Activated naive CD8-positive, alpha-beta T cell treated with anti-CD3 and anti-CD28 coated beads, Interleukin-2, amount 10 ng/mL, durations not matched to agents 7 days and 5 days (primary cell): Measurements from ENCODE around the gene COL19A1. TPM values are rescaled to one million over a fixed set of nuclear protein-coding genes. Genes with fewer than 3 reads are reported as not detected.

ENCODE experiments used
- ATAC-seq: fragments of 150-1000 bp; cut with Tn5 transposase; one replicate; pipeline ENCODE4 v1.10.0; 2021; ENCODE audit warnings: low read depth, moderate library complexity
- POLR2A ChIA-PET: fragments of 350-600 bp; sonication (Branson Sonifier 250); formaldehyde crosslinking; loops from one replicate; lab custom pipeline; 2021; ENCODE audit warnings: antibody characterized with exemption; lab: Charles Lee
- DNase-seq: peaks from one replicate; pipeline ENCODE4 v3.0.0; 2021
- H3K27ac Mint-ChIP-seq: one replicate; pipeline ENCODE4 v1.8.0; 2022; ENCODE audit warnings: mild to moderate bottlenecking, mixed read lengths
- H3K27me3 Mint-ChIP-seq: one replicate; pipeline ENCODE4 v1.8.0; 2022; ENCODE audit warnings: mild to moderate bottlenecking, moderate library complexity, mixed read lengths
- H3K36me3 Mint-ChIP-seq: one replicate; pipeline ENCODE4 v1.8.0; 2021; ENCODE audit warnings: mild to moderate bottlenecking, mixed read lengths
- H3K4me1 Mint-ChIP-seq: one replicate; pipeline ENCODE4 v1.8.0; 2021; ENCODE audit warnings: mixed read lengths
- H3K4me3 Mint-ChIP-seq: one replicate; pipeline ENCODE4 v1.8.0; 2022; ENCODE audit warnings: mild to moderate bottlenecking, moderate library complexity, mixed read lengths
- H3K9me3 Mint-ChIP-seq: one replicate; pipeline ENCODE4 v1.8.0; 2021; ENCODE audit warnings: mixed read lengths
- total RNA-seq, 2 experiments: library from RNA; stranded (reverse); gene quantifications; one replicate each; pipeline ENCODE4 v1.2.3, GENCODE V29; 2021

Gene COL19A1
- total RNA-seq, 2 experiments from 2014 or later: 0.06 TPM

- Mint-ChIP-seq H3K36me3 (no peaks in the 10 kb centered on the region), H3K4me3 (no peak overlapping the region), H3K27me3 (peaks cover 3% of the 10 kb centered on the region), H3K27ac (no peak overlapping the region), H3K4me1 (no peaks in the 10 kb centered on the region), H3K9me3 (no peaks in the 10 kb centered on the region)
- no peak for ATAC-seq
- DNase-seq: no peak
- POLR2A ChIA-PET: no interaction called here
Measured at GRCh38 chr6:70180901-70181599, 314.7 kb downstream of the COL19A1 start.

- Mint-ChIP-seq H3K27me3 (no peaks in the 10 kb centered on the region), H3K4me1 (no peaks in the 10 kb centered on the region), H3K36me3 (no peaks in the 10 kb centered on the region), H3K9me3 (no peaks in the 10 kb centered on the region), H3K4me3 (no peak overlapping the region), H3K27ac (no peak overlapping the region)
- no peak for DNase-seq
- POLR2A ChIA-PET: no interaction called here
- ATAC-seq: no peak
Measured at GRCh38 chr6:70183538-70183937, 317.2 kb downstream of the COL19A1 start.

GRCh38 chr6:70184723-70185122, 318.4 kb downstream of the COL19A1 start:
- Mint-ChIP-seq H3K27me3 (no peaks in the 10 kb centered on the region), H3K4me1 (no peaks in the 10 kb centered on the region), H3K27ac (no peak overlapping the region), H3K9me3 (no peaks in the 10 kb centered on the region), H3K36me3 (no peaks in the 10 kb centered on the region), H3K4me3 (no peak overlapping the region)
- POLR2A ChIA-PET: no interaction called here
- ATAC-seq: no peak
- DNase-seq: no peak

GRCh38 chr6:70186461-70186860, 320.1 kb downstream of the COL19A1 start:
- Mint-ChIP-seq H3K4me3 (no peak overlapping the region), H3K36me3 (no peaks in the 10 kb centered on the region), H3K27ac (no peak overlapping the region), H3K9me3 (no peaks in the 10 kb centered on the region), H3K4me1 (no peaks in the 10 kb centered on the region), H3K27me3 (peaks cover 3% of the 10 kb centered on the region)
- POLR2A ChIA-PET: no interaction called here
- DNase-seq: no peak
- ATAC-seq: no peak

GRCh38 chr6:70188202-70188601, 321.8 kb downstream of the COL19A1 start:
- Mint-ChIP-seq H3K4me1 (no peaks in the 10 kb centered on the region), H3K27ac (no peak overlapping the region)

GRCh38 chr6:70194421-70194820, 328.1 kb downstream of the COL19A1 start:
- ATAC-seq (no peak), DNase-seq (no peak)
- no peak overlapping the region for H3K4me3 Mint-ChIP-seq
- no peaks in the 10 kb centered on the region for H3K36me3 Mint-ChIP-seq
- H3K9me3 Mint-ChIP-seq: no peaks in the 10 kb centered on the region
- no peaks in the 10 kb centered on the region for H3K4me1 Mint-ChIP-seq
- H3K27me3 Mint-ChIP-seq: peaks cover 11% of the 10 kb centered on the region
- no peak overlapping the region for H3K27ac Mint-ChIP-seq
- POLR2A ChIA-PET: no interaction called here

More at GRCh38 chr6:70188202-70188601, 321.8 kb downstream of the COL19A1 start:
- DNase-seq (no peak), ATAC-seq (no peak)
- no peaks in the 10 kb centered on the region for H3K36me3 Mint-ChIP-seq
- no peaks in the 10 kb centered on the region for H3K9me3 Mint-ChIP-seq
- peaks cover 7% of the 10 kb centered on the region for H3K27me3 Mint-ChIP-seq
- POLR2A ChIA-PET: no interaction called here
- H3K4me3 Mint-ChIP-seq: no peak overlapping the region

GRCh38 chr6:70196531-70196930, 330.2 kb downstream of the COL19A1 start:
- H3K4me1 Mint-ChIP-seq: no peaks in the 10 kb centered on the region
- ATAC-seq: no peak
- H3K27ac Mint-ChIP-seq: no peak overlapping the region
- POLR2A ChIA-PET: no interaction called here
- DNase-seq: no peak
- no peaks in the 10 kb centered on the region for H3K9me3 Mint-ChIP-seq
- H3K36me3 Mint-ChIP-seq: no peaks in the 10 kb centered on the region
- H3K27me3 Mint-ChIP-seq: peaks cover 7% of the 10 kb centered on the region
- H3K4me3 Mint-ChIP-seq: no peak overlapping the region

- POLR2A ChIA-PET: no interaction called here
- Mint-ChIP-seq H3K4me3 (no peak overlapping the region), H3K27me3 (peaks cover 5% of the 10 kb centered on the region), H3K27ac (no peak overlapping the region), H3K36me3 (no peaks in the 10 kb centered on the region), H3K4me1 (no peaks in the 10 kb centered on the region), H3K9me3 (no peaks in the 10 kb centered on the region)
- ATAC-seq (no peak), DNase-seq (no peak)
Measured at GRCh38 chr6:70198785-70199184, 332.4 kb downstream of the COL19A1 start.

GRCh38 chr6:70208235-70208790, 342.0 kb downstream of the COL19A1 start:
- no peaks in the 10 kb centered on the region for H3K9me3 Mint-ChIP-seq
- DNase-seq: no peak
- H3K4me1 Mint-ChIP-seq: no peaks in the 10 kb centered on the region
- no peak for ATAC-seq
- H3K27ac Mint-ChIP-seq: no peak overlapping the region
- no peak overlapping the region for H3K4me3 Mint-ChIP-seq
- peaks cover 2% of the 10 kb centered on the region for H3K27me3 Mint-ChIP-seq
- POLR2A ChIA-PET: no interaction called here
- no peaks in the 10 kb centered on the region for H3K36me3 Mint-ChIP-seq

GRCh38 chr6:70210462-70210861, 344.1 kb downstream of the COL19A1 start:
- POLR2A ChIA-PET: no interaction called here
- Mint-ChIP-seq H3K36me3 (no peaks in the 10 kb centered on the region), H3K27ac (no peak overlapping the region), H3K4me3 (no peak overlapping the region), H3K4me1 (no peaks in the 10 kb centered on the region), H3K9me3 (no peaks in the 10 kb centered on the region), H3K27me3 (peaks cover 2% of the 10 kb centered on the region)
- no peak for ATAC-seq
- no peak for DNase-seq

GRCh38 chr6:70215460-70216108, 349.2 kb downstream of the COL19A1 start:
- no peak for DNase-seq
- Mint-ChIP-seq H3K4me1 (no peaks in the 10 kb centered on the region), H3K36me3 (no peaks in the 10 kb centered on the region), H3K4me3 (no peak overlapping the region), H3K27me3 (peaks cover 2% of the 10 kb centered on the region), H3K9me3 (no peaks in the 10 kb centered on the region), H3K27ac (no peak overlapping the region)
- ATAC-seq: no peak
- POLR2A ChIA-PET: no interaction called here

GRCh38 chr6:70216767-70217166, 350.4 kb downstream of the COL19A1 start:
- POLR2A ChIA-PET: no interaction called here
- Mint-ChIP-seq H3K27me3 (peaks cover under 1% of the 10 kb centered on the region), H3K4me3 (no peak overlapping the region), H3K27ac (no peak overlapping the region), H3K4me1 (no peaks in the 10 kb centered on the region), H3K36me3 (no peaks in the 10 kb centered on the region), H3K9me3 (no peaks in the 10 kb centered on the region)
- ATAC-seq (no peak), DNase-seq (no peak)

GRCh38 chr6:70219943-70220613, 353.7 kb downstream of the COL19A1 start:
- Mint-ChIP-seq H3K27ac (no peak overlapping the region), H3K36me3 (no peaks in the 10 kb centered on the region), H3K4me1 (no peaks in the 10 kb centered on the region), H3K9me3 (no peaks in the 10 kb centered on the region), H3K27me3 (peaks cover 8% of the 10 kb centered on the region), H3K4me3 (no peak overlapping the region)
- no peak for ATAC-seq
- no peak for DNase-seq
- POLR2A ChIA-PET: no interaction called here
